ENCODE results near the gene BRD2. TPM values are rescaled to one million over a fixed set of nuclear protein-coding genes. Genes with fewer than 3 reads are reported as not detected.

Gene BRD2
- total RNA-seq, 1 donor from 2014 or later, result 84.5 TPM

DNA sequence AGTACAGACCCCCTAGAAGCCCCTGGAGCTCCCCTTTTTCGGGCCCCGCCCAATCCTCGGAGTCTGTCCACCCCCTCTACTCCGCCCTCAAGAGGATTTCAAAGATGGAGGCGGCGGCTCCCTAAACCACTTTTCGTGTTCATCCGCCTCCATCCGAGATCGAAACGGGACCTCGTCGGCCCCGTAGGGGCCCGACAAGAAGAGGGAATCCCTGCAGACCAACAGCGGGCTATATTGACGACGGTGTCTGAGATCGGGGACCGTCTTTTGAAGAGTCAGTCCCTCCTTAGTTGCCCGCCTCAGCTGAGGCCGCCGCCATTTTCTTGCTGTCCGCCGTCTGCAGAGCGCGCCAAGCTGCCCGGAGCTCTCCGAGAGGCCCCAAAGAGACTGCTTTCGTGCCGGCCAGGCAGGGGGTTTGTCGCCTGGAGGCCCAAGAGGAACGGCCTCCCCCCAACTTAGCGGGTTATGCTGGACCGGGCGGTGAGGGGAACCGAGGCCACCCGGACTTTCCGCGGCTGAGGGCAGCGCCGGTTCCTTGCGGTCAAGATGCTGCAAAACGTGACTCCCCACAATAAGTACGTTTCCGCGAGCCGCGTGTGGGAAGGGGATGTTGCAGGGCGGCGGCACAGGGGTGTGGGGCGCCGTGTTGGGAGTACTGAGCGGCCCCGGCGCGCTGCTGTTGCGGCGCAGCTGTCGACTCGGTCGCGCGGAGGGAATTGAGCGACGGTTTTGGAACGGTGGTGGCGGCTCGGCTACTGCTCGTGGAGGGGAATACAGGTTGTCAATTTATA is 4.2 kb downstream of the BRD2 start:
- no peak for DNase-seq

DNA sequence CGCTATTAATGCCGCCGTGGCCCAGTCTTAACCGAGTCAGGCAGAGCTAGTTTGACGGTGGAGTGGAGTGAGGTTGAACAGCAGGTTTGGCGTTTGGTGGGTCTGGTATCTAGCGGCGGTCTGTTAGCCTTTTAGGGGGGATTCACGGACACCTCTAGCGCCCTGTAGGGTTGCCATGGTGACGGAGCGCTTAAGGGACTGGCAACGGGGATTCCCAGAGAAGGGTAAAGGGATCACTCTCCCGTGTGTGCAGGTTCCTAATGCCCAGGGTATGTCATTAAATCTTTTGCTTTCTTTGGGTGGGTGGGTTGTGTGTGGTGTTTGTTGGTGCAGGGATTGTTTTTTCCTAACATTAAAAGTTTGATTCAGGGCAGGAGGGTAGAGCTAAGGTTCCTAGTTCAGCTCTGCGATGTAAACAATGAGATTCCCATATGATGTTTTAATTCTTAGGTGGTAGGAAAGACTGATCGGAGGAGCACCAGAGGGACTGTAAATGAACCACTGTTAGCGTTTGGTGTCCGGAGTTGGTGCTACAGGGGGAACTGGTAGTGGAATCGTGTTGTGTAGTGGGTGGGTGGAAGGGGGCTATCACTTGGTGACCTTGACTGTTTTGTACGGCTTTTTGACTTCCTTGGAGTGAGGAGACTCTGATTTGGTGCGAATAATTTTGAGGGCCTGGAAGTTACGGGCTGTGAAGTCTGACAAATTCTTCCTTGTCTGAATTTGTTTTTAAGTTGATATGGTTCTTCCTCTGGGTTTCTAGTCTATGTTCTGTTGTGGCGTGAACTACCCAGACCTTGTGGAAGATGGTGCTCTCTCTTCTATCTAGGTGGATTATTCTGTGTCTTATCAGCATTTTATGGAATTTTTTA is 5.0 kb downstream of the BRD2 start:
- peak; percentile 66 for DNase-seq

DNA sequence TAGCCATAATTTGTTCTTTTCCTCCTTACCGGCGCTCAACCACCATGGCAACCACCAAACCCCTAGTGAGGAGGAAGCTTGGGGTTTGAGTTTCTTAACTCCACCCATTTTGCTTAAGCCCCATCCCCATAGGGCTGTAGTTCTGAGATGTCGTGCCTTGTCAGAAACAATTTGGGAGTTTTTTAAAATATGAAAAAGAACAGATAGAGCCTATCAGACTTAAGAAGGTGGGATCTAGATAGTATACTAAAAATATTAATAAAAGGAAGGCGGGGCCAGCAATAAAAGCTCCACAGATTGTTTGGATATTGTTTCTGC is 5.6 kb downstream of the BRD2 start:
- DNase-seq, result peak; percentile 49

DNA sequence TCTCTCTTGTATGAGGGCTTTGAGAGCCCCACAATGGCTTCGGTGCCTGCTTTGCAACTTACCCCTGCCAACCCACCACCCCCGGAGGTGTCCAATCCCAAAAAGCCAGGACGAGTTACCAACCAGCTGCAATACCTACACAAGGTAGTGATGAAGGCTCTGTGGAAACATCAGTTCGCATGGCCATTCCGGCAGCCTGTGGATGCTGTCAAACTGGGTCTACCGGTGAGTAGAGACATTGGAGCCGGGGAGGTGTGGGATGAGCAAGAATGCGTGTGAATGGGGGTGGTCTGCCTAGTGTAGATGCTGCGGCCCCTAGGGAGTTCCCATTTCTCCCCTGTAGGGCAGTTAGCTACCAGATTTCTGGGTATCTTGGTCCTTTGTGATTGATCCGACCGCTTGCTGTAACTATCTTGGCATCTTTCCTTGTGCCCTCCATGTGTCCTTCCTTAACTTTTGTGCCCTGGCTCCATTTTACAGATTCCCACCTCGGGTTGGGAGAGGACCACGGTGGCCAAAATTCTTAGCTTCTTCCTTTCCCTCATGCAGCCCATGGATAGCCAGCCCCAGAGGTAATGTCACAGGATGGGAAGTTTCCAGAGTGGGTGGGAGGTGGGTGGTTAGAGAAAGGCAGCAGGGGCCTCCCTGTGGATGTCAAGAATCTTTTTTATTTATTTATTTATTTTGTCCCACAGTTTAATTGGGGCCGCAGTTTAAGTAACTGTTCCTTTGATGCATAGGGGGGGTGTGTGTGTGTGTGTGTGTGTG is 6.3 kb downstream of the BRD2 start:
- DNase-seq, result no peak

DNA sequence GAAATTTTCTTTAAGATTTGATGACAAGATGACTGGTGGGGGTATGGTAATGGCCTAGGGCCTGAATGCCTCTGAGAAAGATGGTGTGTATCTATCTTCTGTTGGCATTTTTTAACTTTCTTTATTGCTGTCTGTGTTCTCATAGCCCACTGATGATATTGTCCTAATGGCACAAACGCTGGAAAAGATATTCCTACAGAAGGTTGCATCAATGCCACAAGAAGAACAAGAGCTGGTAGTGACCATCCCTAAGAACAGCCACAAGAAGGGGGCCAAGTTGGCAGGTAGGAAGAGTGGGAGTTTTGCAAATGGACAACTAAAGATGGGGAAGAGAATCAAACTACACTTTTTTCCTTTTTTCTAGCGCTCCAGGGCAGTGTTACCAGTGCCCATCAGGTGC is 7.5 kb downstream of the BRD2 start:
- no peak for DNase-seq

DNA sequence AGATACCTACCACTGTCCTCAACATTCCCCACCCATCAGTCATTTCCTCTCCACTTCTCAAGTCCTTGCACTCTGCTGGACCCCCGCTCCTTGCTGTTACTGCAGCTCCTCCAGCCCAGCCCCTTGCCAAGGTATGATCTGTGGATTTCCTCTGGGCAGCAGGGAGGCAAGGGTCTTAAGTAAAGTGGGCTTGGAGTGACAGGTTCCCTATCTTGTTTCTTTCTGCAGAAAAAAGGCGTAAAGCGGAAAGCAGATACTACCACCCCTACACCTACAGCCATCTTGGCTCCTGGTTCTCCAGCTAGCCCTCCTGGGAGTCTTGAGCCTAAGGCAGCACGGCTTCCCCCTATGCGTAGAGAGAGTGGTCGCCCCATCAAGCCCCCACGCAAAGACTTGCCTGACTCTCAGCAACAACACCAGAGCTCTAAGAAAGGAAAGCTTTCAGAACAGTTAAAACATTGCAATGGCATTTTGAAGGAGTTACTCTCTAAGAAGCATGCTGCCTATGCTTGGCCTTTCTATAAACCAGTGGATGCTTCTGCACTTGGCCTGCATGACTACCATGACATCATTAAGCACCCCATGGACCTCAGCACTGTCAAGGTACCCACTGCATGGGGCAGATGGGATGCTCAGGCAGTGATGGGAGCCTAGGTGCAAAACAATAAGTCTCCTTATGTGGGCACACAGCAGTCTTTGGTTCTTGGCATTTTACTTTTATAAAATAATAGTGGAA is 8.1 kb downstream of the BRD2 start:
- DNase-seq, result no peak

DNA sequence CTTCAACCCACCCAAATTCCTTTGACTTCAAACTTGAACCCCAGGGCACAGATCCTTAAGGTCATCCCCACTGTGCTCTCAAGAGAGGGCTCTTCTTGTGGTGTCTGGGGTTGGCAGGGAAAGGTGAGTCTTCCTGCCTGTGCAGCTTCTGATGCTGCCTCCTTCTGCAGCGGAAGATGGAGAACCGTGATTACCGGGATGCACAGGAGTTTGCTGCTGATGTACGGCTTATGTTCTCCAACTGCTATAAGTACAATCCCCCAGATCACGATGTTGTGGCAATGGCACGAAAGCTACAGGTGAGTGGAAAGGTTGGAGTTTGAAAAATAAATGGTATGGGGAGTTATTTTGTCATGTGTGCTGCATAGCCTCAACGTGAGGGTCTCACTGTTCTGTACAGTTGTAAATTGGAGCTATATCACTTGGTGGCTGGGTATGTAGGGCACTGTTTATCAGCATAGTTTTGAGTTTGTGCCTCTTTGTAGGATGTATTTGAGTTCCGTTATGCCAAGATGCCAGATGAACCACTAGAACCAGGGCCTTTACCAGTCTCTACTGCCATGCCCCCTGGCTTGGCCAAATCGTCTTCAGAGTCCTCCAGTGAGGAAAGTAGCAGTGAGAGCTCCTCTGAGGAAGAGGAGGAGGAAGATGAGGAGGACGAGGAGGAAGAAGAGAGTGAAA is 9.0 kb downstream of the BRD2 start:
- DNase-seq, result no peak

DNA sequence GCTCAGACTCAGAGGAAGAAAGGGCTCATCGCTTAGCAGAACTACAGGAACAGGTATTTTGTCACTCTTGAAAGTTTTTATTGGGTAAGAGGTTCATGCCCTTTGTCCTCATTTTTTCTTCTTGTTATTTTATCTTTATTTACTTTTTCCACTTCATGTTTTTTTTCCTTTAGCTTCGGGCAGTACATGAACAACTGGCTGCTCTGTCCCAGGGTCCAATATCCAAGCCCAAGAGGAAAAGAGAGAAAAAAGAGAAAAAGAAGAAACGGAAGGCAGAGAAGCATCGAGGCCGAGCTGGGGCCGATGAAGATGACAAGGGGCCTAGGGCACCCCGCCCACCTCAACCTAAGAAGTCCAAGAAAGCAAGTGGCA is 9.5 kb downstream of the BRD2 start:
- DNase-seq, result no peak

DNA sequence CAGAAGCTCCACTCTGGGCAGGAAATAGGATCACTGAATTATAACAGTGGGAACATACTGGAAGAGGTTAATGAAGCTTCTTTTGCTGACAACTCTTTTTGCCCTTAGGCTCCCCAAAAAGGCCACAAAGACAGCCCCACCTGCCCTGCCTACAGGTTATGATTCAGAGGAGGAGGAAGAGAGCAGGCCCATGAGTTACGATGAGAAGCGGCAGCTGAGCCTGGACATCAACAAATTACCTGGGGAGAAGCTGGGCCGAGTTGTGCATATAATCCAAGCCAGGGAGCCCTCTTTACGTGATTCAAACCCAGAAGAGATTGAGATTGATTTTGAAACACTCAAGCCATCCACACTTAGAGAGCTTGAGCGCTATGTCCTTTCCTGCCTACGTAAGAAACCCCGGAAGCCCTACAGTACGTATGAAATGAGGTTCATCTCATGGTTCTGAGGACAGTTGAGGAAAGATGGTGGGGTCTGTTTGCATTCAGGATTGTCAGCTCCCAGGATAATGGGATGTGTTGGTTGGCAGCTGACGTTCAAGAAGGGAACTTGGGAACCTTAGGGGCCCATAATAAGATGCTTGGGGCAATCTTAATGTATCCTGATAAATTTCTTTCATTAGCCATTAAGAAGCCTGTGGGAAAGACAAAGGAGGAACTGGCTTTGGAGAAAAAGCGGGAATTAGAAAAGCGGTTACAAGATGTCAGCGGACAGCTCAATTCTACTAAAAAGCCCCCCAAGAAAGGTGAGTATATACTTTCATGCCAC is 11.5 kb downstream of the BRD2 start:
- DNase-seq, result no peak

DNA sequence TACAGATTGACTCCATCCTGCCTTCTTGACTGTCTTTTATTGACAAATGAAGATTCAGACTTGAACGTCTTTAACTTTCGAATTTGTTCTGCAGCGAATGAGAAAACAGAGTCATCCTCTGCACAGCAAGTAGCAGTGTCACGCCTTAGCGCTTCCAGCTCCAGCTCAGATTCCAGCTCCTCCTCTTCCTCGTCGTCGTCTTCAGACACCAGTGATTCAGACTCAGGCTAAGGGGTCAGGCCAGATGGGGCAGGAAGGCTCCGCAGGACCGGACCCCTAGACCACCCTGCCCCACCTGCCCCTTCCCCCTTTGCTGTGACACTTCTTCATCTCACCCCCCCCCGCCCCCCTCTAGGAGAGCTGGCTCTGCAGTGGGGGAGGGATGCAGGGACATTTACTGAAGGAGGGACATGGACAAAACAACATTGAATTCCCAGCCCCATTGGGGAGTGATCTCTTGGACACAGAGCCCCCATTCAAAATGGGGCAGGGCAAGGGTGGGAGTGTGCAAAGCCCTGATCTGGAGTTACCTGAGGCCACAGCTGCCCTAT is 12.2 kb downstream of the BRD2 start:
- DNase-seq, result no peak

DNA sequence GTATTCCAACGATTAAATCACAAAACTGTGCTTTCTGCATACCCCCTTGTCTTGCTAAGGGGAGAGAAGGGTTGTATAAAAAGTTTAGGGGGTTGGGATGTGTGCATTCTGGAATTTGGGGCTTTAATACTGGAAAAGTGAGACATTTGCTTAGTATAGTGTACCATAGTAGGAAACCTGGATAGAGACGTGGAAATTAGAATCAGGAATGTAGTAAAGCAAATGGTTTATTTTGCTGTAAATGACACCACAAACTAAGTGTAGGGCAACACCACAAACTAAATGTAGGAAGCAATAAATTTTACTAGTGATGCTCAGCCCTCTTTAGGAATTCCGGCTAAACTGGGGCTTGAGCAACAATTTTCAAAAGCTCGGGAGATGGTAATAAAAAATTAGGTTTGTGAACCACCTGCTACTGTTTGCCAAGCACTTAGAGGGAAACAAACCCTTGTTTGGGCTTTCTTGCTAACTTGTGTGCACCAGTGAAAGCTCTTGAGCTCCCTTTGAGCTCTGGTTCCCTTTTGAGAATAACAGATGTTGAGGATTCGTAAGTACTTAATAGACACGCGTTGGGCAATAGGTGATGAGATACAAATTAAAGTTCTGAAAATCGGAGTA is 13.8 kb downstream of the BRD2 start:
- peak; percentile 35 for DNase-seq

DNA sequence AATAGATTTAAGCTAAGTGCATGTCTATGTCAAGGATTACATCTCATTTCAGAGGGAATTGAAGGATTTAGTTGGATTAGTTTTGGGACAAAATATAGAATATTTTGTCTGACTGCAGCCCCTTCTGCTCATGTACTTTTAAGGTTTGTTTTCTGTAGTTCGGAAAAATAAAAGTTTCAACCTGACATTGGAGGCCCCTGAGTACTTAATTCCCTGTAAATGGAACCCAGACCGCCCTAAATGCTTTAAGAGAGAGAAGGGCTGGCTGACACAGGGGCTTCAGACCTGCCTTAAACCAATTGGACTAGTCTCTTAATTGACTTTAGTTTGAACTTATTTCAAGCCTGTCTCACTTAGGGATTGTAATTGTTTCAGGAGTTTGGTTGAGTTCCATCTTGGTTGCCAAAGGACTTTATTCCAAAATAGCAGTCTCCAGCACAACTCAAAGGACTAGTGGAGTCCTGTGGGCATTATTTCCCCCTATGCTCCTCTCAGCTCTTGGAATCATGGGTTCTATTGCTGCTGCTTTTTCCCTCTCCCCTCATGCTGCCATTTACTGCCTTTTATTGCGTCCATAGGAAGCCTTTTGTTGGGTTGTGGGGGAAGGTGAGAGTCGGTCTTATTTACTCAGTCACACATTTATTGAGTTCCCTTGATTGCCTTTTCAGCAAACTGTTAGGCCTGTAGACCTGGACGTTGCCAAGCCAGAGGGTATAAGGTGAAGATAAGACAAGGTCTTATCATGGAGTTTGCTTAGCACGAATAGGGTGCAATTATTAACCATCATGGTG is 14.5 kb downstream of the BRD2 start:
- no peak for DNase-seq

DNA sequence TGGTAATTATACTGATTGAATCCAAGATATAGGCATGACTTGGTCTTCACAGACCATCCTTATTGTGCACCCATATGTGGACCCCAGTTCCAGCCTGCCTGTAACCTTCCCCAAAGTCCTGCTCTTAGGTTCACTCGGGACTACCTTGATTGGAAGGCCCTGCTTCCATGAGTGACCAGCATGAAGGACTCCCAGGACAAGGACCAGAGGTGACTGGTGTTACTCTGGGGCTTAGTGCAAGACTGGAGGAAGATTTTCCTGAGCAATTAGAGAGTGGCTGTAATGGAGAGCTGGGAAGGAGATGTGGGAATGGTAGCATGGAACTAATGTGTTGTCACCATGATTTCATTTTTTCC is 15.1 kb downstream of the BRD2 start:
- no peak for DNase-seq

DNA sequence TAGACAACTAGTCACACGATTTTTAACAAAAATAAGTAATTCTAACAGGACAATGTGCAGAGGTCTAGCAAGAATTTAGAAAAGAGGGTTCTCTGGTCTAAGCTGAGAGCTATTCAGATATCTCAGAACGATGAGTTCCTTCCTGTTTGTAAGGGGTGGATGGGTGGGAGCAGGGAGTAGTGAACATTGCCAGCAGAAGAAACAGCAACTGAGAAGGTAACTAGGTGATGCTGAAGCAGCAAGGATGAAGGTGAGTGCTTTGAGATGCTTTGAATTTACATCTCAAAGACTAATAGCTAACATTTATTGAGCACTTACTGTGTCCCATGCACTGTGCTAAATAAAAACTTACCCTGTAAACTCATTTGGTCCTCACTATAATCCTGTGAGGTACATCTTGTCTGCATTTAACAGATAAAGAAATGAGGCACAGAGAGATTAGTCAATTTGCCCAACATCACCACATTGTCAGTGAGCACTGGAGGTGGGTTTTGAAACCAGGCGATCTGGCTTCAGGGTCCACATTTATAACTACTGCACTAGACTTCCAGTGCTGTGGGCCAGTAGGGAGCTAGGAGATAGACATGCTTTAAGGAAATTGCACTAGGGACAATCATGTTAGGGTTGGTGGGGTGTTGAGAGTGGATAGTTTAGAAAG is 15.7 kb downstream of the BRD2 start:
- DNase-seq, result no peak

DNA sequence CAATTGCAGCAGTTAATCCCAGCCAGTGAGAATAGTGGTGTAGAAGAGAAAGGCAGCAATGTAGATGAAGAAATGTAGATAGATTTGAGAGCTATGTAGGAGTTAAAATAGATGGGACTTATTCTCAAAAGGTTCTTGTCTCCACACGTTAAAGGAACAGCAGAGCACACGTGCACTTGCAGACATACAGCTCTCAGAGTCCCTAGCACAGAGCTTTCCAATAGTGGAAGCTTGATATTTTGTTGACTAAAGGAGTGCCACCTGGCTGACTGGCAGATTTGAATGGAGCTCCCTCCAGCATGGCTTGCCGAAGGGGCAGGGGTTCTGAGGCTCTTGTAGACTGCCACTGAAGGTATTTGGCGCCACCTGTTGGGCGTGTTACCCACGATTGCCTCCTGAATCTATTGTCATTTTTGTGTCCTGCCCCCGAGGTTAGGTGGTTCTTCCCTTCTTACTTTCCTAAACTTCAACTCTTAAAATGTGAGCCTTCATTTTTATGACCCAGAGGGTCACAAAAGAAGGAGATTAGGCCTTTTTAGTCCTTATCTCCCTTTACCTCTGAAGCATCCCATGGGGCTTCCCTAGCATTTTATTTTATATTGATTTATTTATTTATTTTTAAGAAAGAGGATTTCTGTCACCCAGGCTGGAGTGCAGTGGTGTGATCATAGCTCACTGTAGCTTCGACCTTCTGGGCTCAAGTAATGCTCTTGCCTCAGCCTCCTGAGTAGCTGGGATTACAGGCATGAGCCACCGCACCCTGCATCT is 16.4 kb downstream of the BRD2 start:
- DNase-seq, result peak; percentile 94

DNA sequence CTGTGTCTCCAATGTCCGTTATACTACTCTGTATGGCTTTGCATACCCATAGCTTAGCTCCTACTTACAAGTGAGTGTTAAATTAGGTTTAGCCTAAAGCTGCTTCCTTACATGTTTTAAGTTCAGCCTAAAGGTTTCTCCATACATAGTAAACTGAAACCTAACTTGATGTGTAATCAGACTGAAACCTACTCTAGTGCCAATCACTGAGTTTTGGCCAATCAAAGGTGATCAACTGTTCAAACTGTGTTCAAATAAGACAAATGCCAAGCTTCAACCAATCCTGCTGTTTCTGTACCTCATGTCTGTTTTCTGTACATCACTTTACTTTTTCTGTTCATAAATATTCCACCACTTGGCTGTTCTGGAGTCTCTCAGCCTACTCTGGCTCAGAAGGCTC is 21.0 kb downstream of the BRD2 start:
- DNase-seq, result no peak

DNA sequence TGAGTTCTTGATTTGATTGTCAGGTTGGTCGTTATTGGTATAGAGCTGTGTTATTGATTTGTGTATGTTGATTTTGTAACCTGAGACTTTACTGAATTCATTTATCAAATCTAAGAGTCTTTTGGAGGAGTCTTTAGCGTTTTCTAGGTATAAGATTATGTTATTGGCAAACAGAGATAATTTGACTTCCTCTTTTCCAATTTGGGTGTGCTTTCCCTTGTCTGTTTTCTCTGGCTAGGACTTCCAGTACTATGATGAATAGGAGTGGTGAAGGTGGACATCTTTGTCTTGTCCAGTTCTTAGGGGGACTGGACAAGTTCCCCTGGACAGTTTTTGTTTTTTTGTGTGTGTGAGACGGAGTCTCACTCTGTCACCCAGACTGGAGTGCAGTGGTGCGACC is 23.6 kb downstream of the BRD2 start:
- no peak for DNase-seq

DNA sequence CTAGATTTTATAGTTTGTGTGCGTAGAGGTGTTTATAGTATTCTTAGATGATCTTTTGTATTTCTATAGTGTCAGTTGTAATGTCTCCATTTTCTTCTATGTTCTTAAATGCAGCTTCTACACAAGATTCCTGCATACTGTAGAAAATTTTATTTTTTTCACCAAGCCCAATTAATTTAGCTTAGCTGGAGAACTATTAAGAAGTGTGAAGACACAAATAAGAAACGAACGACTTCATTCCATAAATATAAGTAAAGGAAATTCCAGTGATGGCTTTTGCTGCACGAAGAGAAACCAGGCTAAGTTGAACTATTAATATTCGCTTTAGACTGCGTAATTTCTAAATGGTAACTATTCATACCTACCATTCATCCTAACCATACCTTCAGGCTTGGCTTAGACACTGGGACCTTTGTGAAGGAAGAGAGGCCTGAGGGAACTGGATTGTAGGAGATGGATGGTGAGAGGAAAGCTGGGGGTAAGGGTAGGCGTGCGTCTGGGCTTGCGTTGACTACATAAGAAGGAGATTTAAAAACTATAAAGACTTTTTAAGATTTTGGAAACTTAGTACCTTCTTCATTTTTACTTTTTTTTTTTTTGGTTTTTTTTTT is 25.1 kb downstream of the BRD2 start:
- DNase-seq, result no peak
